GM19035 (cell line): ENCODE data around the gene CFHR3.
"Not testable (repeated sequence)": the region's sequence is repeated elsewhere in the genome, so short reads cannot be mapped to it uniquely, and the experiment has no call there.

Experiments used
- ATAC-seq: cut with Tn5 transposase; IDR thresholded peaks from one replicate; pipeline ENCODE4 v1.9.1; 2021; ENCODE audit not compliant: unreplicated experiment

CFHR3 gene

GRCh38 chr1:196774603-196775002, at the start of gene CFHR3:
Gene CFHR3, plus strand, starts transcription at chr1:196774840. Its CDS starts 47 bp downstream, at chr1:196774887.
- peak; percentile 95 for ATAC-seq

- ATAC-seq = no peak
These were observed 42.1 kb upstream of the CFHR3 start for GRCh38 chr1:196732526-196732925.

GRCh38 chr1:196733091-196733970, 41.3 kb upstream of the CFHR3 start:
- ATAC-seq = no peak

- no peak for ATAC-seq
These were observed 40.6 kb upstream of the CFHR3 start for GRCh38 chr1:196734006-196734405.

- no peak for ATAC-seq
These were observed 40.2 kb upstream of the CFHR3 start for GRCh38 chr1:196734460-196734859.

- no peak for ATAC-seq
These were observed 35.9 kb upstream of the CFHR3 start for GRCh38 chr1:196738730-196739129.

GRCh38 chr1:196743244-196743643, 31.4 kb upstream of the CFHR3 start:
- ATAC-seq = peak; percentile 90

GRCh38 chr1:196765019-196765740, 9.5 kb upstream of the CFHR3 start:
- ATAC-seq = not testable (repeated sequence)

GRCh38 chr1:196769823-196770222, 4.8 kb upstream of the CFHR3 start:
- not testable (repeated sequence) for ATAC-seq

- ATAC-seq = no peak
These were observed 927 bp upstream of the CFHR3 start for GRCh38 chr1:196773713-196774112.

- no peak for ATAC-seq
These were observed 465 bp upstream of the CFHR3 start for GRCh38 chr1:196774175-196774574.

- no peak for ATAC-seq
These were observed 3.0 kb downstream of the CFHR3 start for GRCh38 chr1:196777603-196778002.

- ATAC-seq = no peak
These were observed 4.5 kb downstream of the CFHR3 start for GRCh38 chr1:196779093-196779492.

- ATAC-seq = not testable (repeated sequence)
These were observed 16.6 kb downstream of the CFHR3 start for GRCh38 chr1:196791252-196791651.

GRCh38 chr1:196794103-196794502, 19.5 kb downstream of the CFHR3 start:
- not testable (repeated sequence) for ATAC-seq

- no peak for ATAC-seq
These were observed 23.3 kb downstream of the CFHR3 start for GRCh38 chr1:196797891-196798290.

- not testable (repeated sequence) for ATAC-seq
These were observed 27.3 kb downstream of the CFHR3 start for GRCh38 chr1:196801920-196802319.

- no peak for ATAC-seq
These were observed 34.0 kb downstream of the CFHR3 start for GRCh38 chr1:196808529-196809235.

GRCh38 chr1:196817442-196817841, 42.8 kb downstream of the CFHR3 start:
- ATAC-seq = not testable (repeated sequence)

GRCh38 chr1:196819531-196819930, 44.9 kb downstream of the CFHR3 start, which contains the start of gene CFHR1:
Gene CFHR1, plus strand, starts transcription at chr1:196819731. Its CDS starts 114 bp downstream, at chr1:196819845.
- not testable (repeated sequence) for ATAC-seq

GRCh38 chr1:196827860-196828259, 53.2 kb downstream of the CFHR3 start:
- peak; percentile 100 for ATAC-seq
